Femur (tissue), 1 donor: ENCODE measurements around the gene SLC16A11.
"Not testable (repeated sequence)": the region's sequence is repeated elsewhere in the genome, so short reads cannot be mapped to it uniquely, and the experiment has no call there.

Experiments
- DNase-seq: peaks from one replicate; pipeline ENCODE4 v3.0.0-alpha.2; 2017

The SLC16A11 gene

GRCh38 chr17:7056386-7056785 lies 12.5 kb upstream of the SLC16A11 start:
- no peak for DNase-seq

- not testable (repeated sequence) for DNase-seq
Observed at GRCh38 chr17:7050583-7050982, 6.7 kb upstream of the SLC16A11 start.

GRCh38 chr17:7048968-7049367 lies 5.1 kb upstream of the SLC16A11 start:
- no peak for DNase-seq

GRCh38 chr17:7047566-7047965 lies 3.7 kb upstream of the SLC16A11 start:
- no peak for DNase-seq

GRCh38 chr17:7046725-7047397 lies 3.0 kb upstream of the SLC16A11 start:
- not testable (repeated sequence) for DNase-seq

- DNase-seq = no peak
Observed at GRCh38 chr17:7046127-7046724, 2.3 kb upstream of the SLC16A11 start.

GRCh38 chr17:7045492-7046126 lies 1.7 kb upstream of the SLC16A11 start:
- DNase-seq = no peak

- DNase-seq = peak; percentile 36
Observed at GRCh38 chr17:7043182-7043496, 753 bp downstream of the SLC16A11 start.

- peak; percentile 46 for DNase-seq
Observed at GRCh38 chr17:7042501-7043181, 1.3 kb downstream of the SLC16A11 start.

- DNase-seq = peak; percentile 36
Observed at GRCh38 chr17:7041607-7042500, 2.0 kb downstream of the SLC16A11 start.

- DNase-seq = no peak
Observed at GRCh38 chr17:7039832-7040231, 4.1 kb downstream of the SLC16A11 start.

- no peak for DNase-seq
Observed at GRCh38 chr17:7038025-7038862, 5.6 kb downstream of the SLC16A11 start.

- peak; percentile 93 for DNase-seq
Observed at GRCh38 chr17:7035591-7036368, 8.1 kb downstream of the SLC16A11 start, which contains the start of gene SLC16A13. SLC16A13 (plus strand) TSS chr17:7036015; CDS start chr17:7036383, 368 bp downstream.

- peak; percentile 20 for DNase-seq
Observed at GRCh38 chr17:7034955-7035590, 8.8 kb downstream of the SLC16A11 start.

- DNase-seq = peak; percentile 60
Observed at GRCh38 chr17:7029659-7030058, 14.2 kb downstream of the SLC16A11 start.

GRCh38 chr17:7029096-7029495 lies 14.8 kb downstream of the SLC16A11 start:
- DNase-seq = no peak

GRCh38 chr17:7027335-7027734 lies 16.6 kb downstream of the SLC16A11 start:
- no peak for DNase-seq

- no peak for DNase-seq
Observed at GRCh38 chr17:7026471-7027115, 17.3 kb downstream of the SLC16A11 start.

GRCh38 chr17:7025245-7025644 lies 18.6 kb downstream of the SLC16A11 start:
- DNase-seq = no peak

- no peak for DNase-seq
Observed at GRCh38 chr17:7024402-7024785, 19.5 kb downstream of the SLC16A11 start.
